Daoy (cell line): Measurements from ENCODE around the gene ETS1. TPM values are rescaled to one million over a fixed set of nuclear protein-coding genes. Genes with fewer than 3 reads are reported as not detected.

ENCODE experiments used
- DNase-seq: peaks from one replicate; pipeline ENCODE4 v3.0.0-alpha.2; 2015; ENCODE audit warnings: low read depth
- total RNA-seq: library from RNA; depleted of rRNA; stranded (reverse); fragments of >200 nt; shearing (Covaris generic); gene quantifications from 2 replicates; pipeline ENCODE4 v1.2.3, GENCODE V29; 2014

ETS1 gene
- total RNA-seq, 1 experiment from 2014 or later = 70.7 TPM

DNA sequence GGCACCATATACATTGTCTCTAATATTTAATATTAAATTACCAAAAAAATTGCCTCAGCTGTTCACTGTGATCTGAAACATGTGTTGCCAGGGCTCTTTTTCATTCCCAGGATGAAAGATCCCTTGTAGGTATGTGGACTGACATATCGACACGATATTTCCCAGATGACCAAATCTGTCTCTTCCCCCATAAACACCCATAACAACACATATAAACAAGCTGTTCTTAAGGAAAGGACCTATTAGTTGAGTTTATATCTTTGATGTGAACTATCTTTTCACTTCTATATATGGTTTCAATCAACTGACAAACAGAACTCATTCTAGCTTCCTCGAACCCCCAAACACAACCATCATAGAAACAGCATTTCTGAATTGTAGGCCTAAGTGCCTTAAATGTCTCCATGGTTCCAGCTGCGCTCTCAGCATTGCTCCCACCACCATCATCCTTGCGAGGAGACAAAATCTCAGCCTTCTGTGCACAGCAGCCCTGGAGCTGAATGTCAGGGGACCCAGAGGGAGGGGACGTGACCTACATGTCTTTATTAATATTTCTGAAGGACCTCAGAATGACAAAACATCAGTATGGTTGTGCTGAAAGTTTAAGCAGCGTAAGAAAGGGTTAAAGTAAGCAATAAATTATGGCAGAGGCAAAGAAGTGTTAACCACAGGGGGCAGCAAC lies 67.0 kb downstream of the ETS1 start:
- DNase-seq = no peak

DNA sequence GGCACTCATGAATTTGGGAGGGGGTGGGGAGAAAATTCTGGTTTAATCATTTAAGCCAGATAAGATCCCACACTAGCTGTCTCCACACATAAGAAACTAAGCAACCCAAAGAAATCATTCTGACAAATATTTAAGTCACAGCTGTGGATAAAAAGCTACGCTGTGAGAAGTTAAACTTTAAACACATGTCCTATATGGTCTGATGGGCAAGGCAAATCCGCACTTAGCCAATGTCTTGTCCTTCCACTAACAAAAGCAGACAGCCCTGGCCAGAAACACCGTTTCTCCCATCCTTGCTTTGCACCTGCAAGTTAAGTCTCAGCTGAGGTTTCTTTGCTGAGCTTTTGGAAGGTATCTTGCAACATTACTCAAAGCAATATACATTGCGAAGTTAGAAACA lies 68.0 kb downstream of the ETS1 start:
- no peak for DNase-seq

DNA sequence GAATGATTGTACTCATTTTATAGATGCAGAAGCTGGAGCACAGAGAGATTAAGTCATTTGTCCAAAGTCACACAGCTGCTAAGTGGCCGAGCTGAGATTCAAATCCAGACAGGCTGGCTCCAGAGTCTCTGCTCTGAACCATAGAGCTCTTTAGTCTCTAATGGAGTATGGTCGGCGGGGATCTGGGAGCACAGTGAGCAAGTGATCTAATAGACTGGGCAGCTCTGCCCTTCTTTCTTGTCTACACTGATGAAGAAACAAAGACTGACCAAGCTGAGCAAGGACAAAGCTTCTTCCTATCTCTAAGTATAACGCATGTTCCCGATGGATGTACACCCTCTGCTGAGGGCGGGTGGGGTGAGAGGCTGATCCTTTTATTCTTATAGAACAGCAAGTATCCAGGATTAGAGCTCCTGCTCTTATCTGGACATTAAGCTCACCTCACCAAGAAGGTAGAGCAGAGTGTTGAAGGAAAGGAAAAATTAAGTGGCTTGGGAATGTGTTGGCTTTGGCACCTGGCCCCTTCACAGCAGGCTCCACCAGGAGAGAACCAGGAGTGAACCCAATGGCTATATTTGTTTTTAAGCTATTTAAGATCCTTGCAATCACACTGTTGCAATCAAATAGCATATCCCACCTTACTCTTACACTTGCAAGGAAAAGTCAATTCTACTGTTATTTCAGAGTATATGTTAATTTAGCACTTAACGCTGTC lies 68.7 kb downstream of the ETS1 start:
- DNase-seq = no peak

DNA sequence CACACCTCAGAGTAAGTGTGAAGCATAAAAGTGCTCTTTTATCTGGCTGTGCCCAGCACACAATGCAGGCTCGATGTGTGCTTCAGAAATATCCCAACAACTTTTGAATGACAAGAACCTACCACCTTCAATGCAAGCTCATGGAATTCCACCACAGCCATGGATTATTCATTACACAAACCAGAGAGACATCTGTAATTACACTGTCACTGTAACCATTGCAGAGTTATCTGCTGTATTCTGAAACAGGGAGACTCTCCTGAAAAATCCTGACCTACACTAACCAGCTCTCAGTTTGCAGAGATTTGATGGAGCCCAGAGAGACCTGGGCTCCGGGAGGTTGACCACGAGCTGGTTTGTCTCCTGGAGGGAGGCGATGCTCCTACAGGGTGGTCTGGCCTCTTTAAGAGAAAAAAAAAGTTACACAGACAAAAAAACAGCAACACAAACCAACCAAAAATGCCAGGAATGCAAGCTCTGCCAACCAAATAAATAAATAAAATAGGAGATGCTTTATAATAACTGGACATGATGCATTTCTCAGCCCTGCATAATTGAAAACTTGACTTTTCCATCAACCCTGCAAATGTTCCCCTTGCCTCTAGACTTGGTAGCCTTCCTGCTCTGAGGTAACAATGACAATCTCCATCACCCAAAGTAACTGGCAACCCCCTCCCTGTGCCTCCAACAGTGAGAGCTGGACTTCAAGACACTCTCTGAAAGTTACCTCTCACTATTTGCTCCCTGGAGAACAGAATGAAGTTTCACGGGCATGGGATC lies 69.7 kb downstream of the ETS1 start:
- DNase-seq = no peak

DNA sequence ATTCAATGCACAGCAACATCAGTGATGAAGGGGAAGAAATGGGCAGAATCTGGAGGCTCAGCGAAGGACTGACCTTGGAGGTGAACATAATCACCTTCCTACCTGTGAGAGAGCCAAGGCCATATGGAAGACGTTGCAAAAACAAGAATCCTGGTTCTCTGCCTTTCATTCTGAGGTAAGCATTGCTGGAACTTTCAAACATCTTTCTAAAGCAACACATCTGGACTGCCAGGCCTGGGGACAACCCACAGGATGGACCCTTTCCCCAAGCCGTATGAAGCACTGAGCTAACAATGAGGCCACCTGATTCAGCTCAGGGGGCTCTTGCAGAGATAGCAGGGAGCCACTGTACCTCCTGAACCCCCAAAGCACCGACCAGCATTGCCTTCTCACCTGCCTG lies 70.5 kb downstream of the ETS1 start:
- DNase-seq = no peak

DNA sequence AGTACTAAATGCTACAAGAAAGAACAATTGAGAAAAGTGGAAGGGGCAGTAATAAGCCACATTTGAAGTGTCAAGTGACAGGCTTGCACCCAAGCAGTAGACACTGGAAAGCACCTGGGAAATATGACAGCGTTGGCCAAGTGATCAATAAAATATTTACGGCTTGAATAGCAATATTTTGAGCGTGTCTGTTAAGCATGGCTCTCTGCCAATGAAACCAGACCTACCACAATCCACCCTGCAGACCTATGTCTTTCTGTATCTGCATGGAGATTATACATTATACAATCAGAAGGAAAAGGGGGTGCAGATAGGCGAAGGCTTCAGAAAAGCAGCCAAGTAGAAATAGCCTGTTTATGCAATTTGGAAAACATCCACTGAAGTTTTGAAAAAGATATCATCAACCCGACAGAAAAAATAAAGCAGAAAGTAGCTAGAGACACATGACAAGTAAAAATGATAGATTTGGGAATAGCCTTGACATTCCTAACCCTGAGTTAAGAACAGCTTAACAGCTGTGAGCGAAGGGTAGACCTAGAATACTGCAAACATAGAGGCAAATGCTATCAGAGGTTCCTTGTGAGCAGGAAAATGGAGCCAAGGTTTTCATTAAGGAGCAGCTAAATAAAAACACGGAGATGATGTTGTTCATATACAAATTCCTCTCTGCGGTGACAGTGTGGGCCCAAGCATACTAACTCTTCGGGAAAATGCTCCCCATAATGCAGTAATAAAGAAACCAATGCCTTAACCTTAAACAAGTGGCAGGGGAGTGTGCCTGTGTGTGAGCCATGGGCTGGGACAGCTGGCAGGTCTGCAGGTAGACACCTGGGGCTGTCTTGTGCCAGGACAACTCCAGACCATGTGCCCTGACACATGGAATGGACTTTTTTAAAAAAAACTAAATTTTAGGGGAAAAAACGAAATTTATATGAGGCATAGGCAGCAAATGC lies 71.3 kb downstream of the ETS1 start:
- DNase-seq = no peak

DNA sequence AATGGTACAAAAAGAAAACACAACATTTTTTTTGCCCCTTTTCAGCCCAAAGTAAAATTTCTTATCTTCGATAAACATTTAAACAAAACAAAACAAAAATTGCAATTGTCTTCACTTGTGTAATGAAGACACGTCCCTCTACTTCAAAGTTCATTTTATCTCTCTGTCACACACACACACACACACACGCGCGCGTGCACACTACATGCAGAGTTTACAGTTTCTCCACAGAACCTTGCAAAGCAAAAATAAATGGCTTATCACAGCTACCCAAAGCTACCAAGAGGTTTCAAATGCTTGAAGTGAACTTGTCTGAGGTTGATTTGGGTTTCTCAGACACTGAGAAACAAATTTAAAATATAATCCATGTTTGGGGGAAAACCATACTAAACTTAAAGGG lies 72.3 kb downstream of the ETS1 start:
- DNase-seq = no peak

DNA sequence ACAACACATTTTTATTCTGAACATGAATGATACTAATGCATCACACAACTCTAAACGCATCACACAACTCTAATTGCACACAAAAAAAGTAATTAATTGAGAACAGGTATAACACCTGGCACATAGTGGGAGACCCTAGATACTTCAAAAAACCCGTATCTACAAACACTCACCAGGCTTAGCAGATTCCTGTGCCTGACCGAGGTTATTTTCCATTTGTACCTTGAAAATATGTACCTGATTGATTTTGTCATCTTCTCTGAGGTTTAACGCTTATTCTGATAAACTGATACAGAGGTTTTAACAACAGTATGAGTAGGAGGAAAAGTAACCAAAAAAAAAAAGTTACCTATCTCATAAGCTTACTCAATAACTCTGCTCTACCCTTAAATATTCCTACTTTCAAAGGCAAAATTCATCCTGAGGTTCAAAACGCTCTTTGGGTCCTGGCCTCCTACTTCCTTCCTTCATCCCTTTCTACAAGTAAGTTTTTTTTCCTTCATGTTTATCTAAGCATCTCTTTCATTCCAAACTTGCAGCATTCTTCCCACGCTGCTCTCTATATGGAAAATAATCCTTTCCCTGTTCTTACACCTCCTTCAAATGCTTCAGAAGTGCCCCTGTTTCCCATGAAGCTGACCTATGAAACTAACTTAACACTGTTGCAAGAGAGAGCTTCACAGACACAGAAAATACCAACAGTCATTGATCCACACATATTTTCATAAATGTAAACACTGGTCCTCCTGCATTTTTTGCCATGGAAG lies 73.3 kb downstream of the ETS1 start:
- no peak for DNase-seq

DNA sequence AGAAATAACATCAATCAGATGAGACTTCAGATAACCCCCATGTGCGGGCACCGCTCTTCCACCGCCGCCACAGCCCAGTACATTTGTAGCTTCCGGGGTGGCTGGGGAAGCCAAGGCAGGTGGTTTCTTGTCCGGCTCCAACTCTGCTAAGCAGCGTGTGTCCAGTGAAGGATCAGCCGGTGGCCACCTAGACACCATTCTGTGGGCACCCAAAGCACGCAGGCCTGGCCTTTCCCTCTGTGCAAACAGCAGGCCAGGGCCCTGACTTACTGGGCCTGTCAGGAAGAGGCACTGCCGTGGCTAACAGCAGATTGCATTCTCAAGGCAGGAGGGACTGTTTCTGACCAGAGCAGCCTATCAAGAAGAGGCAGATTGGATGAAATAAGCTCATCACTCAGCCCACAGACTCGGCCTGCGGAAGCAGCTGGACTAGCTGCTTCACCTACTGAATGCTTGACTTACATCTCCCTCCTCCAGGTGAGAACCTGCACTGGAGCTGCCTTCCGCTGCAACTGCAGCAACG lies 74.8 kb downstream of the ETS1 start:
- DNase-seq = no peak

DNA sequence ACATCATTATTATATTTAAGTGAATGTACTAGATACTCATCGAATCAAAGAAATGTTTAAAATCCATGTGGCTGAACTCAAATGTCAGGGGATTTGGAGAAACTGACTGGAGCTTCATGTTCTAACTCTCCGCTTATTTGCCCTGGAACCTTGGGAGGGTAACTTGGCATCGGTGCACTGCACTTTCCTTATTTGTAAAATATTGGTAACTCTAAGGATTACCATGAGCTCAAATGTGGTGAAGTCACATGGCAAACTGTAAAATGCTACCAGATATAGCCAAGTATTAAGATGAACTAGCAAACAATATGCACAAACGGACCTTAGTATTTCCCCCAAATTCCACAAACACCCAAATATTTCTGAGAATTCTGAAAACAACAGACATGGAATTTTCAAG lies 75.6 kb downstream of the ETS1 start:
- DNase-seq = no peak

DNA sequence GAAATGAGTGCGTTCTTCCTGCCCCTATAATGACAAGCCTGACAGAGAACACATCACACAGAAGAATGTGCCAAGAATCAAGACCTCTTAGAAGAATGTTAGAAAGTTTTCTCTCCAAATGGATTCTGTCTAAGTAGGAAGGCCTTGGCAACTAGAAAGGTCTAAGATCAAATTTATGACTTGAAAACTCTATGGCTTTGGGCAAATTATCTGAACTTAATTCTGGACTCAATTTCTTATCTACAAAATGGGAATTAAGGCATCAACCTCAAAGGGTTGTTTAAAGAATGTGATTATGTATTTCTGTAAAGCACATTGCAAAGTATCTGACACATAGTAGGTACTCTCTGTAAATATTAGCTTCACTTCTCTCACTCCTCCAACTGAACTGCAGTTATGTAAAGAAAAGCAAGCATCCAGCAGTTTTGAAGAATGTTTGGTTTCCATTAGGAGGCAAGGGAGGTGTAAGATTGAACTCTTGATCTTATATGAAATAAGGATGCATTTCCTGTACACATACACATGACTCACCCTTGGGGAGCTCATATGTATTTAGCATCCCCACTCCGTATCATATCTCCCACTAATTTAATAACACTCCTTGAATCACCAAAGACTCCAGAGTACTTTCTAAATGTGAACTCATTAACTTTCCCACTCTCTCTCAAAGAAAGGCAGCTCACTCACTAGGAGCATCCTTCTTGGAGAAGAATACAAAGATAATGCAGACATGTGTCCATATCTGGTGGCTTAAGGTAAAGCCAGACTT lies 77.6 kb downstream of the ETS1 start:
- no peak for DNase-seq

DNA sequence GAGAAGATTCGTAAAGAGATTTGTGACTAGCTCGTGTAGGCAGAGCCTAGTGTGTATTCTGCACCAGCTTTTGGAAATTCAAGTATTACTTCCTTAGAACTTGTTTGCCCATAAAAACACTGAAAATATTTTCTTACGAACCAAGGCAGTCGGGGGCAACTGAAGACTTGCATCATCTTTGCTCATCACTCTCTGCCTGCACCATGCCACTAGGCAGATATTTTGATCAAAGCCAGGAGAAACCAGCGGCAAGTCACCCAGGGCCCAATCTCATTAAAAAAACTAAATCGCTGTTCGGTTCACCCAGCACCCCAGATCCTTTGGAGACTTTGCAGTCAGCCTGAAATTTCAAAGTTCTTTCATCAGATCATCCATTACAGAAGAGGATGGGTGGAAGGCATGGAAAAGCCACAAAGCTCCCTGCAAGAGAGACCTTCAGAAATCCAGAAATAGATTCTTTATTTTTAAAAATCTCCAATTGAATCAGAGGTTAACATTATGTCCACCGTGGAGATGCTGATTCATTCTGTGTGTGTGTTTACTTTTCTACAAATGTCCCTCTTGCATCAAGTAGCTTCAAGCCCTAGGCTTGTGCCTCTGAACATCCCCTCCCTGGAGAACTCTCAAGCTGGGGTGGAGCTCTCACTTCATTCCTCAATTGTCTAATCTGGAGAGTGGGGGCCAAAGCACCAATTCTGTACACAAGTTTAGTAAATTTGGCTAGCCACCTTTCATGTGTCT lies 78.4 kb downstream of the ETS1 start:
- no peak for DNase-seq

DNA sequence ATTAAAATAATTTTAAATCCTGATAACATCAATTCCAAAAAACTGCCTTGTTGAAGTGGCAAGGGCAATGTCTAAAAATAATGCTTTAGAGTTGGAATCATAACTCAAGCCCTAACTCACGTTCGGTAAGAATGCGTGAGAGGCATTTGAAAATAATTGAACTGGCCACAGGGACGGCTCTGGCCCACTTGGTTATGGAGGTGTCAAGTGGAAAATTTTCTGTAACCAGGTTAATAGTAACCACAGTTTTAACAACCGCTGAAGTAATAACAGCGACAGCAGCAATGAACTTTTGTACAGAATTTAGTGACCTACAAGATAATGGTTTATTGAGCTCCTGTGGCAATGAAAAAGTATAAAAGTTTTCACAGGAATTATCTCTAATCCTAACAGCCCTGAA lies 79.4 kb downstream of the ETS1 start:
- DNase-seq = no peak

DNA sequence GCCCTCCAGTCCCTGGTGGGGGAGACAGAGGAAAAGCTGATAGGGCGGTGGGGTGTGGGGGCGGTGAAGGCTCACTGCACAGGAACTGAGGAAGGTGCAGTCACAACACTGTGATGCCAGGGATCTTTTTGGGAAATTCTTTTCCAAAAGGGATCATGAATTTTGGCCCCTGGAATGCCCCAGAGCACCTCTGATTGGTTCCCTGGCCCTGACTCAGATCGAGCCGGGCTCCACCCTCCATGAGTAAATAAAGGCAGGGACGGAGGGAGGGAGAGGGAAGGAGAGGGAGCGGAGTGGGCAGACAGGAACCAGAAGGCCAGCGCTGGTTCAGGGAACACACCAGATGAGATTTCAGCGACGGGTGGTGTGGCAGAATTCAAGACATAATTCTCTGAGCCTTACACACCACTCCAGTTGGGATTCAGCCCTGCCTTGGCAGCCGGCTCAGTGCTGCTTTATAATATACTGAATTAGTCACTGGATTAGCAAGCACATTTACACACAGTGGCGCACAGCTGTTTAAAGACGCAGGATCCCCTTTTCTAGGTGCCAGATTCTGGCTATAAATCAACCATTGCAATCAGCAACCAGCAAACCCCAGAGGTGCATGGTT lies 80.3 kb downstream of the ETS1 start:
- peak; percentile 92 for DNase-seq

DNA sequence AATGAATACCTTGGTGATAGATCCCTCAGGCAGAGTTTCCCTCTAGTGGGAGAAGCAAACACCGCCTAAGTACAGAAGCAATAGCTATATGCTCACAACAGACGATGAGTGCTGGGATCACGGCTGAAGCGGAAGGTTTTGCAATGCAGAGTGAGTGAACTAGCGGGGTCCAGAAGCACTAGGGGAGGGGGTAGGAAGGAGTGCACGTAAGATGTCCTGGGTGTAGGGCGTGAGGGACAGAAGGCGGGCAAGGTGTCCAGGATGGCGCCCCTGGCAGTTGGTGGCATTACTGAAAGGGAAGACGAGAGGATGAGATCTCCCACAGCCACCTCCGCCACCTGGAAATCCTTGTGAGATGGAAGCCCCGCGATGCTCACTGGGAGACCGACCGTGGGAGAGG lies 81.0 kb downstream of the ETS1 start:
- no peak for DNase-seq

DNA sequence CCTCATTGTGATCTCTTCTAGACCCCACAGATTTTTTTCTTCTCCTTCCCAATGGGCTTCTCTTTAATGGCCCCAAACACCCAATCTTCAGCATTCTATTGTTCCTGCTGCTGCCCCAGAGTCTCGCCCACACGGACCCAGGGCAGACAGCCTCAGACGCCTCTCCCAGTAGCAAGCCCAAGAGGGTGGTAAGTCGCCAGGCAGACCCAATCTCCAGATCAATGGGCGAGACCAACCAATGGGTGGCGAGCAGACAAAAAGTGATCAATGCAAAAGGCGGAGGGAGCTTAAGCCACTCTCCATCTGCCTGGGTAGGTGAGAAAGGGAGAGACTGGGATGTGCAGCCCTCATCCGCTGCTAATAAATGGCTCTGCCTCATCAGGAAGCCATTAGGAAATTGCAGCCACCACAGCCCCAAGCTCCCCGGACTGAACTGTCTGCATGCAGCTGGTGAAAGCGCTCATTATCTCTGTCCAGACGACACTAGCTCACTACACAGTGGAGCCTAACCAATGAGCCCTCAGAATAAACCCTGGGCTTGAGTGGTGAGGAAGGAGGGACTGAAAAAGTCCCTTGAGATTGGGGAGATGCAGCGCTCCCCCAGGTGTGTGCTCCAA lies 81.8 kb downstream of the ETS1 start:
- no peak for DNase-seq

DNA sequence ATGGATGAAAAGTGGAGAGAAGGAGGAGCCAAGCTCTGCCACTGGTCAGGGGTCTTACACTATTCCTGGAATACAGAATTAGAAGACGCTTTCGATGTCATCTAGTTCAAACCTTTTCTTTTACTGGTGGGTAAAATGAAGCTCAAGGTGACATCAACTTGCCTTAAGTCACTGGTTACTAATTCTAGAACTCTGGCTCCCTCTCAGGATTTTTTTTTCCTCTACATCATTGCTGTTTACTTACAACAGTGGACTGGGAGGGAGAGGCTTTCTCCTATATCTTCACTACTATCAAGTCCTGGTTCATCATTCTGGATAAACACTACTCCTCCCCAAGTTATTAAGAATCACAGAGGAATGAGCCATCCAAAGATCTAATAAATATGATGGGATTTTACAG lies 82.9 kb downstream of the ETS1 start:
- DNase-seq = no peak

DNA sequence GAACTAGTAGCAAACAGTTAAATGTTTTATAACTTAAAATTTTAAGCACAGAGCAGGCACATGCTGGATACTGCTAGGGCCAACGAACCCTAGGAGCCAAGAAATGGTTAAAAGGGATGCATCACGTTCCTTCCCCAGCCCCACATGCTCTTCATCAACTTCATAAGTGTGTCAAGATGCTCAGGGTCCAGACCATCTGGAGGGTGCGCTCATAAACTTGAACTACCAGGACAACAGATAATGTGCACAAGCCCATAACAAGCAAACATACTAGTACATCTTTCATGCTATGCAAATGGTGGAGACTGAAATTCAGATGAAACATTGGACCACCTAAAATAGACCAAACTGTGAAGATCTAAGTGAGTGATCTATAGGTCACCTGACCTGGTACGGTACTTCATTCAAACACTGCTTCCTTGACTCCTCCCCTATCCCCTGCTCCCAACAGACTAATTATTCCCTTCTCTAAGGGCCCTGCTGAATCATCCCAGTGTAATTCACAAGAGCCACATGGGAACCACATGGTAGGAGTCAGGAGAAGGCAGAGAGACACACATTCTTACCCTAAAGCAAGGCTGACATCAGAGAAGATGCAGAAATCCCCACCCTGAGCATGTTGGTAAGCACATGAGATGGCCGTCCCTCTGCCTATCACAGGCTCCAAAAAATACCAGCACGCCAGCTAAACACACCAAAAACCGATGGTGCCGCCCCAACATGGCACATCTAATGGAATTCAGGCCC lies 83.9 kb downstream of the ETS1 start:
- peak; percentile 92 for DNase-seq
